ENCODE data around the gene SLFNL1.

Gene SLFNL1

DNA sequence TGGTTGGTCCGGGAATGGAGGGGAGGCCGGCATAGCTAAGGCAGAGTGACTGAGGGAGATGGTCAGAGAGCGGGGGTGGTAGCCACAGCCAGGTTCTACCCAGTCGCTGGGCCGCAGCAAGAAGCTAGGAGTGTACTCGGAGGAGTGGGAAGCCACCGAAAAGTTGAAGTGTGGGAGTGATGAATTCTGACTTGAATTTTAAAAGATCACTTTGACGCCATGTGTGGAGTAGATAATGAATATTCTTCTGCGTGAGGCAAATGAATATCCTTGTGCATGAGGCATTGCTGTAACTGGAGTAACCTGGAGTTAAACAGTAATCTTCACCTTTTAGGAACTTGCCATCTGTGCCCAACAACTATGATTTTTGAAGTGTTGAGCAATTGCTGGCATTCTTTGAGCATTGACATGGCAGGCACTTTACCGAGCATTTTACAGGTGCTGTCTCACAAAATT lies 35.2 kb downstream of the SLFNL1 start:
- no peak for DNase-seq

DNA sequence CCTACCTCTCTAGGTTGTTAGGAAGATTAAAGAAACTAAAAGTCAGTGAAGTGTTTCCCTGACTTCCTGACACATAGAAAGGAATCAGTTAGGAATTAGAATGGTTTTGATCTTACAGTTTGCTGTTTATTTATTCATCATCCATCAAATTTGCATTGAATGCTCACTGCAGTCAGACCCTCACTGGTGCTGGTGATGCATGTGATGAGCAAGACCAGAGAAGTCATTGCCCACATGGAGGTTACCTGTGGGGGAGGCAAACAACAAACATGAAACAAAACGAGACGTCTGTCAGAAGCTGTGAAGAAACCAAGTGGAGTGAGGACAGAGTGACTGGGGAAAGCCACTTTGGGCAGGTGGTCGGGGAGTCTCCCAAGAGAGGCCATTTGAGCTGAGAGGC lies 35.6 kb downstream of the SLFNL1 start:
- DNase-seq, result no peak

DNA sequence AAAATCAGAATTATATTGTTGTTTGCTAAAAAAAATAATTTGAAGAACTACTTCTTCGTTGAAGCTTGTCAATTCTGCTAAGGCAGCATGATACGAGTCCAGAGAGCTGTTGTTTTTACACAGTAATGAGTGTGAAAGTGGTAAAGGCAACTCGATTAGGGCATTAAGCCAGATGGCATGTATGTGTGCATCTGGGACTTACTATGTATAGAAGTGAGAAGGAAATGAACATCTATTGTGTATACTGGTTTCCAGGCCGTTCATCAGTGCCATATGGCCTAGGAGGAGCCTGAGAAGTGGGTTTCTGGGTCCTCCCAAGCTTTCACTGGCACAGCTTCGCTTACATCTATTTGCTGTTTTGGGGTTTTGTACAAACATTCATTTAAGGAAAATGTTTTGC lies 36.4 kb downstream of the SLFNL1 start:
- no peak for DNase-seq

DNA sequence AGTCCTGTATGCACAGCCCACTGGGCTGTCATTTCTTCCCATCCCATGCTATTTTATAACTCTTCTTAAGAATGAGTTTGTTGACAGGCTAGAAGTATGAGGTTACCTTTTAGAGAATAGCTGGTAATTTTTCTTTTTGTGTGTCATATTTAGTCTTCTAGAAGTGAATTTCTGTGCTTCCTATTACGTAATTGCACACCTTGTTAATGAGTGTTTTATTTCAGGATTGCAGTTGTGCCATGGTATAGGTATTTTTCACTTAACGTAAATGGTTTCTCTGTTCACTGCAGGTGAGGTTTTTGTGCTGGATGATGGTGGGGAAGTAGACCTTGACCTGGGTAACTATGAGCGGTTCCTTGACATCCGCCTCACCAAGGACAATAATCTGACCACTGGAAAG lies 37.0 kb downstream of the SLFNL1 start:
- DNase-seq, result no peak

DNA sequence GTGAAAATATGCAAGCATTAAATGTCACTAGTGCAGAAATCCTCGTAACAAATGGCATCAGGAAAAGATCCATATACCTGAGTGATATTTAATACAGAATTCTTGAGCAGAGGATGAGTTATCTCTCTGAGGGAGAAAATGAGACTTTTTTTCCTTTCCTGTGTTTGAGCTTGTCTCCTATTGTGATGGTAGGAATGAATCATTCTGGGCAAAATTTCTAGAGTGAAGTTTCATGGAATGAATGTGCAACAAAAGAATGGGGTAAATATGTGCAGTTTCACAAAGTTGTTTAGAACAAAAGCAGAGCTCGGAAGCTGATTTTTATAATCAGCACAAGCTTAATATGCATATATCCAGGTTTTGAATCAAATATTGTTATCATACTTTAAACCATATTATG lies 37.5 kb downstream of the SLFNL1 start:
- no peak for DNase-seq

DNA sequence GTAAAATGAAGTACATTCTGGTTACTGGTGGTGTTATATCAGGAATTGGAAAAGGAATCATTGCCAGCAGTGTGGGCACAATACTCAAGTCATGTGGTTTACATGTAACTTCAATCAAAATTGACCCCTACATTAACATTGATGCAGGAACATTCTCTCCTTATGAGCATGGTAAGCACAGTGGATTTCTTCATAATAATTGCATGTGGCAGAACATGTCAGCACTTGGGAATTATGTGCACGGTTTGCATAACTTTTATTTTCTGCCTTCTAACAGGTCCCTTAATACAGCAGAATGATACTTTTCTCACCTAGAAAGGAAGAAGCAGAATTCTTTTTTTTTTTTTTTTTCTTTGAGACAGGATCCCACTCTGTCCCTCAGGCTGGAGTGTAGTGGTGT lies 38.2 kb downstream of the SLFNL1 start:
- DNase-seq, result no peak

DNA sequence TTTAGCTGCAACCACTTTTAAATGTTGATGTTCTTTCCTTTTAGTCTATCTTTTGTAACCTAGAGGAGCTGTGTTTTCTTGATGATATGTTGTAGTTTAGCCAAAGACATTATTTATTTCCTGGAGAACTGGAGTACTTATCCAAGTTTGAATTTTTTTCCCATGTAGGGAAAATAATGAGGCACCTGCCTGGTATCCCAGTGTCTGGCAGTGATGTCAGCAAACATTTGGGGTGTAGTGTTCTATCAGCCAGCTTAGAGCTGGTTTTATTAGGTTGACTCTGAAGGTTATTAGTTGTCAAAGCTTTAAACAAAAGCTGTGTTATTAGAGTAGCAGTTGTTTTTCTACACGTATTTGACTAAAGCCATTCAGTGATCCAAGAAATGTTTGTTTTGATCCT lies 38.8 kb downstream of the SLFNL1 start:
- no peak for DNase-seq

DNA sequence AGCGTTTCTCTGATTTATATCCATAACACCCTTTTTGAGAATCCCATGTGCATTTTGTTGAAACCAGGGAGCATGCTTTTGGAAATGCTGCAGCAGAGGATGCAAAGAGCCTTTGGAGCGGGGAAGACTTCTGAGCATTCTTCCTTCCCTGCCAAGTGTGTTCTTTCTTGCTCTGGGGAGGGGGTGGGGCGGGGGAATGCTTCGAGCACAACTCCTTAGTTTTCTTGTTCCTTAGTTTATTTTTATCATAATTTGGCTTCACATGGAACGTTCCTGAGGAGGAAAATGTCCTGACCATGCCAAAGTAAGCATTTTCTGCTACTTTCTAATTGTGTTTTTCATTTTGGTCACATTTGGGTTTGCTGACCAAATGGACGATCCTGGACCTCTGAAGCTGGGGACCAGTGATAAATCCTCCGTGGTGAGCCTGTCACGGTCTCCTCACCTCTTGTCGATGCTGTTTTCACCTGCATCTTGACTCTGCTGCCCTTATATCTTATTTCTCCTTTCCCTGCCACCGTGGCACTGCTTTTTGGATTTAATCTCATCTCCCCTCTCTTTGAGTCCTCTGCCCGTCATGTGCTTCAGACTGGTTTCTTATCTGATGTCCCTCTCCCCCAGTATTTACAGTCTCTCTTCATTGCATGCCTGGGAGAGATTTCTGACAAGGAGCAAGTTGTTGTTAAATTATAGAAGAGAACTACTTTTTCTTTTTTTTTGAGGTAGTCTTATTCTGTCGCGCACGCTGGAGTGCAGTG lies 39.7 kb downstream of the SLFNL1 start:
- DNase-seq, result no peak

DNA sequence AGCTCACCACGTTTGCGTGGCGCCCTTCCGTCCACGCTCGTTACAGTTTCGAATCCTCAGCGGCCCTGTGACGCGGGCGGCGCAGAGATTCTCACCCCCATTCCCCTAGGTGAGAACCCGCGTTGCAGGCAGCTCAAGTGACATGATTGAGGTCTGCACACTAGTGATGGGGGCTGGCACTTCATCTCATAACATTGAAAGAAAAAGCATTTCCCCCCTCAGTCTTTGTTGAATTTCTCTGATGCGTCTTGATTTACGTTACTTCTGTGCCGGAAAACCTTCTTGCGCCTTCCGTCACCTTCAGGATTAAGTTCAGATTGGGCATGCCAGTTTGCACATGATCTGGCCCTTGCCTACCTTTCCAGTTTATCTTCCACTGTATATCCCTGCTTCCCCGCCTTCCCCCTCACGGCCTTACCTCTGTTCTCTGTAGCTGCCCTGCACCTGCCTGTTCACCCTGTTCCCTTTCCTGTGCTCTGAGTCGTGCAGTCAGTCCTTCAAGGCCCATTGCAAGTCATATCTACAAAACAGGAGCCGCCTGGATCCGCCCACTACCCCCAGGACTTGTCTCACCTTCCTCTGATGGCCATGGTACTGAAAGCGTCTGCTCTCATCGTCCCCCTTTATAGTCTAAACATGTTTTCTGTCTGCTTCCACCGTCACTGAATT lies 40.9 kb downstream of the SLFNL1 start:
- peak; percentile 12 for DNase-seq

DNA sequence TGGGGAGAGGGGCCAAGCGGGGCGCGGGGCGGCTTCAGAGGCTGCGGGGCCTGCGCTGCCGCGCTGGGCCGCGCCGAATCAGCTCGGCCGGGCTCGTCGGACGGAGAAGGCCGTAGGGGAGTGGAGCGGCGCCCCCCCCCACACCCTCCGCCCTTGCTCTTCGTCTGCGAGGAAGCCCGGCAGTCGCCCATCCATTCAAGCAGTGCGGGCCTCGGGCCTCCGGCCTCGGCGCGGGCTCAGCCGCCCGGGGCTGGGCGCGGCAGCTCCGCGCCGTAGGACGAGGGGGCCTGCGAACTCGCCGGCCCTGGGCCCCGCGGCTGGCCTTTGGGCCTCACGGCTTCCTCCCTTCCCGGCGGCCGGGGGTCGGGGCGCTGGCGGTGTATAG lies 41.5 kb downstream of the SLFNL1 start:
- no peak for DNase-seq

DNA sequence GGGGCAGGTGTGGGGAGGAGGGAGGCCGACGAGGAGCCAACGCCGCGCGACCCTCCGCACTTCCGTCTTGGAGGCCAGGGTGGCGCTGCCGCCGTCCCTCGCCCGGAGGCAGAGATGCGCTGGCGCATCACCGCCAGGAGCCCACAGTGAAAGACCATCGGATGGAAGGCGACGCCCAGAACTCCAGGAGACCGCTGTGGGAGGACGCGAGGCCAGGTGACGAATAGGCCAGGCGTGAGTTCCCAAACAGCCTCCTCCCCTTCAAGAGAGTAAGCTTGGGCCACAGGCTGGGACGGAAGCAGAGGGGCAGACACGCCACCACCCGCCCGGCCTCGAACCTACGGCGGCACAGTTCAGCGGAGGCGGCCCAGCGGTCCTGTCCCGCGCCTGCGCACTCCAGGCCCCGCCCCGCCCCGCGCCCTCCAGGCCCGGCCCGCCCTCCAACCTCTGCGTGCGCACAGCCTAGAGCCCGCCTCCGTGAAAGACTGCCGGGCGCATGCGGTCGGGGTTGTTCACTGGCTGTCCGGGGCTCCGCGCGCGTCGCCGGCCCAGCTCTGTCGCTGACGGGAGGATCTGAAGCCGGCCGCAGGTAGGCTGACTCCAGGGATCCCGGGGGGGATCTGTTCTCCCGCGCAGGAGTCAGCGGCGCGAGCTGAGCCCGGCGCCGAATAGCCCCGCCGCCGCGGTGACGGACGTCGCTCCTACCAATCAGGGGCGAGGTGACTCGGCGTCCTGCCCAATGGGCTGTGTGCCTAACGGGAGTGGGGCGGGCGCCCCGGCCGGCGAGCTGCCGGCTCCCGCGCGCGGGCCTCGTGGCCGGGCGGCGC lies 42.1 kb downstream of the SLFNL1 start, which contains the start of gene CTPS1:
Gene CTPS1 (plus strand): TSS at position 456 of the 827 bp plus-strand sequence. CDS start 3,595 bp downstream, outside the sequence.
- DNase-seq, result peak; percentile 89

DNA sequence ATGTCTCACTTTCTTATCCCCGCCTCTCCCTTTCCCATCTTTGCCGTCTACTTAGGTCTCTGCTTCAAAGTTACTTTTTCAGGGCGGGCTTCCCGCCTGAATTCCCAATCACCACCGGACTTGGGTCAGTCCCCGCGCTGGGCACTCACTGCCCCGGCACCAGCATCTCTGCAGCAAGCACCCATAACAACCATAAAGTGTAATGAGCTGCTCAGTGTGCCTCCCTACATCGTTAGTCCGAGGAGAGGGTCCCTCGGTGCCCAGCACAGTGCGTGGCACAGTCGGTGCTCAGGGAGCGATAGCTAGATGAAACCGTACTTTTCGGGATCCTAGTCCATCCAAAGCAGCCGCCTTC lies 42.7 kb downstream of the SLFNL1 start:
- DNase-seq, result no peak

DNA sequence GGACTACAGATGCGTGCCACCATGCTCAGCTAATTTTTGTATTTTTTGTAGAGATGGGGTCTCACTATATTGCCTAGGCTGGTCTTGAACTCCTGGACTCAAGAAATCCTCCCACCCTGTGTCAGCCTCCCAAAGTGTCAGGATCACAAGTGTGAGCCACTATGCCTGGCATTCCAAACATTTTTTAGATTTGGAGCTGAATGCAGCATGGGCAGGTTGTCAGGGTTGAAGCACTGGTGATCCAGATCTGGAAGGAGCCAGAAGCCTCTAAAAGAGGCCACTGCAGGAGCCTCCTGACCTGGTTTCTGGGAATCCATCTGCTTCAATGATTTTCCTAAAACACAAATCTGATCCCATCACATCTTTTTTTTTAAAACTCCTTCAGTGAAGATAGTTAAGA lies 43.8 kb downstream of the SLFNL1 start:
- no peak for DNase-seq

DNA sequence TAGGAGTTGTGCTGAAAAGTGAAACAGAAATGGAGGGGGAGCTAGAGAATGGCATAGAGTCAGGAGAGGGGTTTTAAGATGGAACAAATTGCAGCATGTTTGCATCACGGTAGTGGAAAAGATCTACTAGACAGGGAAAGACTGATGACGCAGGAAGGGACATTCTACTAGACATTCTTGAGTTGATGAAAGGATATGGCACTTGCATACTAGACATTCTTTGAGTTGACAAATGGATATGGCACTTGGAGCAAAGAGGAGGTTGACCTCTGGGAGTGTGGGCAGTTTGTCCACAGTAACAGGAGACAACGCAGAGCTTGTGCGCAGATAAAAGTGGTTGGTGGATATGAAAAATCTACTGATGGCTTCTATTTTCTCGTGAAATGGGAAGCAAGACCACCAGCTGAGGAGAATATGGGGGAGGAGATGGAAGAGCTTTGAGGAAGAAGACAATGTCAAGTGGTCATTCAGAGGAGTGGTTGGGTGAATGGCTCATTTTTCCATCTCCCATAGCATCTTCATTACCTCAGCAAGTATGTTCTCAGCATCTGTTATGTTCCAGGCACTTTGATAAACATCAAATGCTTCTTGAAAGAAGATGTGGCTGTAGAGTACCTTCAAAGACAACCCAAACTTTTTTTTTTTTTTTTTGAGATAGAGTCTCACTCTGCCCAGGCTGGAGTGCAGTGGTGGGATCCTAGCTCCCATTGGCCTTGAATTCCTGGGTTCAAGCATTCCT lies 44.4 kb downstream of the SLFNL1 start:
- DNase-seq, result no peak

DNA sequence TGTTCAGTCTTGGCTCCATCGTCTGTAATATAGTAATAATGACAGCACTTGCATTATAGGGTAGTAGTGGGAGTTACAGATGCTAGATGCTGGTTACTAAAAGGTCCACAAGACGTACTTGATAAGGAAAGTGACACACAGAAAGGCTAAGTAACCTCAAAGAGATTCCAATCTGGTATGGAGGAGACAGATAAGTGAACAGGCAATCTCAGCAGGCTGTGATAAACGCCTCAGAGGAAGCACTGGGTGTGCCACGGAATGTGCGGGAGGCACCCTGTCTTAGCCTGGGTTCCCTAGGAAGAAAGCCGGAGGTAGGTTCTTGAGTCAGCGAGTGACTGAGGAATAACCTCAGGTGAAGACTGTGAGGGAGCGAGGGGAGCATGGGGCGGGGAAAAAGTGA lies 46.6 kb downstream of the SLFNL1 start:
- DNase-seq, result no peak

DNA sequence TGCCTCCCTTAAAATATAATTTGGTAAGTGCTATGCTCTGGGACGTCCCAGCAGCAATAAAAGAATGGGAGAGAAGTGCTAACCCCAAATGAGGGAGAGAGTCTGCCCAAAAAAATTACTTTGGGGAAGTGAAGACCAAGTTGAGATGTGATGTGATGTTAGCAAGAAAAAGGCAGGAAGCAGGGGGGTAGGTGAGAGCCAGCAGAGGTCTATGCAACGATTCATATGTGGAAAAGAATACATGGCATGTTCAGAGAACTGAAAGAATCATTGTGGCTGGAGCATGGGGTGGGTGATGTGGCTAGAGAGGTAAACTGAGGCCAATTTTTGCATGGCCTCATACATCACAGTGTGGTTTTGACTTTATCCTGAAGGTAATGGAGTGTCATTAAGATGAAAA lies 47.6 kb downstream of the SLFNL1 start:
- DNase-seq, result no peak

DNA sequence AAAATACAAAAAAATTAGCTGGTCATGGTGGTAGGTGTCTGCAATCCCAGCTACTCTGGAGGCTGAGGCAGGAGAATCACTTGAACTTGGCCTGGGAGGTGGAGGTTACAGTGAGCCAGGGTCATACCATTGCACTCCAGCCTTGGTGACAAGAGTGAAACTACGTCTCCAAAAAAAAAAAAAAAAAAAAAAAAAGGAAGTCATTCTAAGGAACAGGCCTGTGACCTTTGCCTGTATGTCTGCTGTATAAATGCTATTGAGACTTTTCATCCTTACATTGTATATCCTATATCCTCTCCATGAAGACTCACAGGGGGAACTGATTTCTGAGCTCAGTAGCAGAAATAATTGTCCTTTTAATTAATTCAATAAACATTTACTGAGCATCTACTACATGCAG lies 49.6 kb downstream of the SLFNL1 start:
- DNase-seq, result no peak

DNA sequence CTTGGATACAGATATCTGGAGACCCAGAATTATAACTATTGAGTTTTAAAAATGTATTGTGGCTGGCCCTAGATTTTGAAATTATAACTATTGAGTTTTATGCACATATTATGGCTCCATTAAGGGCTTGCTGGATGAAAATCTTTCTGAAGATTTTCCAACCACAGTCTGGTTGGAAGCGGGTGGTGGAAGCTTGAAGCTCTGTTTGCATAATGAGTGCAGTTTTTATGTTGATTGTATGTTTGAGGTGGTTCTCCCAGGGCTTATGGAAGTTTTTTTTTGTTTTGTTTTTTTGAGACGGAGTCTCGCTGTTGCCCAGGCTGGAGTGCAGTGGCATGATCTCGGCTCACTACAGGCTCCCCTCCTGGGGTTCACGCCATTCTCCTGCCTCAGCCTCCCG lies 52.1 kb downstream of the SLFNL1 start:
- no peak for DNase-seq

DNA sequence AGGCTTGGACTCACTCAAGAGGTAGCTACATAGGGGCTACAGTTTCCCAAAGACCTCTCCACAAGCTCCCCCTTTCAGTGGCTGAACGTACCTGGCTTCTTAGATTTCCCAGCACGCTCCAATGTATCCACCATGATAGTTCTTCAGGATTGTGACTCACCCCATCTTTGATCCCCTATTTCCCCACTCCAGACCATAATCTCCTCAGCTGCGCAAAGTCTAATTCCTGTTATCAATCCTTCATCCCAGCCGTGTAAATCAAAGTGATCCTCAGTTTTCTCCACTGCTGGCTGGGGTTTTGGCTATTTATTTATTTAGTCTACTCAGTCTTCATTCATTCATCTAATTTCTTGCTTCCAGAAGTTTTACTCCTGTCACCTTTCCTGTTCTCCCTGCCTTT lies 55.1 kb downstream of the SLFNL1 start:
- DNase-seq, result no peak

Data from effector CD8-positive, alpha-beta T cell (primary cell).